HL-60 (cell line): ENCODE data around the gene SPSB2.

Source experiments
- CTCF ChIP-seq: IDR thresholded peaks from one replicate; pipeline ENCODE4 v1.5.1; 2011; ENCODE audit warnings: low read length, control low read depth, inconsistent platforms; ENCODE audit not compliant: insufficient read depth
- GABPA ChIP-seq: IDR thresholded peaks from 2 replicates; pipeline ENCODE4 v1.6.1; 2012; ENCODE audit warnings: low read depth
- POLR2AphosphoS5 ChIP-seq: IDR thresholded peaks from 2 replicates; pipeline ENCODE4 v1.6.1; 2012; ENCODE audit warnings: low read depth
- REST ChIP-seq: IDR thresholded peaks from 2 replicates; pipeline ENCODE4 v1.6.1; 2012; ENCODE audit warnings: low read depth; ENCODE audit not compliant: insufficient replicate concordance
- SPI1 ChIP-seq: IDR thresholded peaks from 2 replicates; pipeline ENCODE4 v1.6.1; 2012; ENCODE audit warnings: low read depth, mild to moderate bottlenecking, borderline replicate concordance

GRCh38 chr12:6829536-6830220, 43.4 kb downstream of the SPSB2 start:
- TF ChIP-seq POLR2AphosphoS5 (no peak), REST (no peak), CTCF (no peak), SPI1 (no peak), GABPA (no peak)
